Thyroid gland (tissue), 4 donors: ENCODE measurements around the gene GDPD5.

Source experiments
- CTCF ChIP-seq, 6 experiments: fragments of 200-600 bp in 3 of 6; fragments of 450-650 bp in 3 of 6; sonication (generic) in 3 of 6; IDR thresholded peaks; one replicate each; pipeline ENCODE4 v1.5.1; 2016 to 2019; ENCODE audit warnings: antibody characterized with exemption in 6 of 6, mild to moderate bottlenecking in 2 of 6, inconsistent platforms in 1 of 6, moderate library complexity in 1 of 6
- POLR2A ChIP-seq, 2 donors: fragments of 450-650 bp; IDR thresholded peaks; one replicate each; pipeline ENCODE4 v1.6.1; 2017; ENCODE audit warnings: antibody characterized with exemption in 2 of 2, mild to moderate bottlenecking in 2 of 2, moderate library complexity in 1 of 2

- TF ChIP-seq CTCF (IDR thresholded peaks at IDR 0.05) (no peak), POLR2A (IDR thresholded peaks at IDR 0.05) (no peak)
These were observed 47.0 kb upstream of the GDPD5 start for GRCh38 chr11:75572744-75573143.
